H9 (cell line): ENCODE results near the gene LEMD3. TPM values are rescaled to one million over a fixed set of nuclear protein-coding genes. Genes with fewer than 3 reads are reported as not detected.

ENCODE experiments used
- DNase-seq: peaks from one replicate; pipeline ENCODE4 v3.0.0-alpha.2; 2017
- H2AFZ ChIP-seq: one replicate; pipeline ENCODE4 v1.6.1; 2013; ENCODE audit warnings: mild to moderate bottlenecking, low read length, control low read depth, moderate library complexity
- H2AK5ac ChIP-seq: 2 replicates; pipeline ENCODE4 v1.6.1; 2013; ENCODE audit warnings: low read length, control low read depth, mixed read lengths; ENCODE audit not compliant: insufficient read length
- H2BK120ac ChIP-seq: one replicate; pipeline ENCODE4 v1.6.1; 2013; ENCODE audit warnings: low read depth, mild to moderate bottlenecking, low read length, control low read depth, inconsistent platforms; ENCODE audit not compliant: poor library complexity, severe bottlenecking
- H2BK12ac ChIP-seq: 2 replicates; pipeline ENCODE4 v1.6.1; 2013; ENCODE audit warnings: low read length, control low read depth, mixed read lengths, low read depth; ENCODE audit not compliant: insufficient read length
- H2BK15ac ChIP-seq: 2 replicates; pipeline ENCODE4 v1.6.1; 2013; ENCODE audit warnings: low read depth, low read length, control low read depth
- H2BK20ac ChIP-seq: one replicate; pipeline ENCODE4 v1.6.1; 2013; ENCODE audit warnings: low read depth, mild to moderate bottlenecking, low read length, control low read depth, inconsistent platforms; ENCODE audit not compliant: poor library complexity, severe bottlenecking
- H2BK5ac ChIP-seq: 2 replicates; pipeline ENCODE4 v1.6.1; 2013; ENCODE audit warnings: low read length, control low read depth, mixed read lengths; ENCODE audit not compliant: insufficient read length
- H3K14ac ChIP-seq: 2 replicates; pipeline ENCODE4 v1.6.1; 2013; ENCODE audit warnings: low read length, control low read depth; ENCODE audit not compliant: insufficient read depth
- H3K18ac ChIP-seq: 2 replicates; pipeline ENCODE4 v1.6.1; 2013; ENCODE audit warnings: low read depth, mild to moderate bottlenecking, mixed read lengths, low read length, control low read depth; ENCODE audit not compliant: insufficient read length
- H3K23ac ChIP-seq: 2 replicates; pipeline ENCODE4 v1.6.1; 2013; ENCODE audit warnings: low read length, control low read depth, mixed read lengths, low read depth; ENCODE audit not compliant: insufficient read length
- H3K23me2 ChIP-seq: 2 replicates; pipeline ENCODE4 v1.6.1; 2013; ENCODE audit warnings: low read depth, mild to moderate bottlenecking, mixed read lengths, low read length, control low read depth; ENCODE audit not compliant: insufficient read length, poor library complexity, severe bottlenecking
- H3K27ac ChIP-seq: 2 replicates; pipeline ENCODE4 v1.5.1; 2013; ENCODE audit warnings: low read length, control low read depth, mixed read lengths, low read depth; ENCODE audit not compliant: insufficient read length
- H3K27me3 ChIP-seq: 2 replicates; pipeline ENCODE4 v1.6.1; 2013; ENCODE audit warnings: low read length, control low read depth, inconsistent platforms; ENCODE audit not compliant: insufficient read depth
- H3K4ac ChIP-seq: 2 replicates; pipeline ENCODE4 v1.6.1; 2013; ENCODE audit warnings: low read depth, mild to moderate bottlenecking, control low read depth, inconsistent platforms, low read length, moderate library complexity
- H3K4me1 ChIP-seq: 2 replicates; pipeline ENCODE4 v1.6.1; 2013; ENCODE audit warnings: low read length, control low read depth, inconsistent platforms; ENCODE audit not compliant: insufficient read depth
- H3K4me2 ChIP-seq: 2 replicates; pipeline ENCODE4 v1.6.1; 2013; ENCODE audit warnings: low read length, control low read depth, mixed read lengths; ENCODE audit not compliant: insufficient read length, insufficient read depth
- H3K56ac ChIP-seq: 2 replicates; pipeline ENCODE4 v1.6.1; 2013; ENCODE audit warnings: low read depth, mild to moderate bottlenecking, mixed read lengths, low read length, control low read depth; ENCODE audit not compliant: insufficient read length
- H3K79me1 ChIP-seq: 2 replicates; pipeline ENCODE4 v1.6.1; 2013; ENCODE audit warnings: low read depth, mild to moderate bottlenecking, moderate library complexity, low read length, control low read depth, inconsistent platforms; ENCODE audit not compliant: insufficient read depth, poor library complexity, severe bottlenecking
- H3K79me2 ChIP-seq: 2 replicates; pipeline ENCODE4 v1.6.1; 2013; ENCODE audit warnings: low read length, control low read depth, inconsistent platforms; ENCODE audit not compliant: insufficient read depth
- H3K9ac ChIP-seq: 2 replicates; pipeline ENCODE4 v1.6.1; 2013; ENCODE audit warnings: low read length, control low read depth, mixed read lengths; ENCODE audit not compliant: insufficient read length; ENCODE audit errors: extremely low read depth
- H3K9me3 ChIP-seq: one replicate; pipeline ENCODE4 v1.6.1; 2013; ENCODE audit warnings: low read depth, low read length, inconsistent platforms; ENCODE audit not compliant: control insufficient read depth
- H3T11ph ChIP-seq: one replicate; pipeline ENCODE4 v1.6.1; 2013; ENCODE audit warnings: mild to moderate bottlenecking, low read length, control low read depth, inconsistent platforms
- H4K20me1 ChIP-seq: one replicate; pipeline ENCODE4 v1.6.1; 2013; ENCODE audit not compliant: control insufficient read depth, insufficient read length, insufficient read depth
- H4K5ac ChIP-seq: 2 replicates; pipeline ENCODE4 v1.6.1; 2013; ENCODE audit warnings: low read depth, mild to moderate bottlenecking, mixed read lengths, low read length, control low read depth; ENCODE audit not compliant: insufficient read length
- H4K8ac ChIP-seq: replicated peaks from 2 replicates; pipeline ENCODE4 v1.6.1; 2013; ENCODE audit warnings: low read length, control low read depth, mixed read lengths, low read depth; ENCODE audit not compliant: insufficient read length
- H4K91ac ChIP-seq: 2 replicates; pipeline ENCODE4 v1.6.1; 2013; ENCODE audit warnings: low read depth, mild to moderate bottlenecking, moderate library complexity, mixed read lengths, low read length, control low read depth; ENCODE audit not compliant: insufficient read length
- H3K27ac Mint-ChIP-seq, 3 experiments: 2 replicates in 2 of 3; 3 replicates in 1 of 3; pipeline ENCODE4 v1.8.0; 2020 to 2021; ENCODE audit warnings: mixed read lengths in 3 of 3, mild to moderate bottlenecking in 1 of 3, moderate library complexity in 1 of 3
- H3K27me3 Mint-ChIP-seq: 2 replicates; pipeline ENCODE4 v1.8.0; 2021; ENCODE audit warnings: low read depth, mild to moderate bottlenecking, moderate library complexity, mixed read lengths
- H3K36me3 Mint-ChIP-seq, 3 experiments: 2 replicates in 2 of 3; 3 replicates in 1 of 3; pipeline ENCODE4 v1.8.0; 2020 to 2021; ENCODE audit warnings: low read depth in 3 of 3, mixed read lengths in 3 of 3; ENCODE audit not compliant: insufficient read depth in 1 of 3
- H3K4me1 Mint-ChIP-seq, 2 experiments: 2 replicates each; pipeline ENCODE4 v1.8.0; 2020; ENCODE audit warnings: mixed read lengths in 2 of 2
- H3K4me3 Mint-ChIP-seq, 2 experiments: 2 replicates in 1 of 2; 3 replicates in 1 of 2; pipeline ENCODE4 v1.8.0; 2020 to 2021; ENCODE audit warnings: mild to moderate bottlenecking in 2 of 2, mixed read lengths in 2 of 2, moderate library complexity in 1 of 2
- H3K9me3 Mint-ChIP-seq, 2 experiments: 2 replicates in 1 of 2; 3 replicates in 1 of 2; pipeline ENCODE4 v1.8.0; 2020; ENCODE audit warnings: mild to moderate bottlenecking in 2 of 2, mixed read lengths in 2 of 2, moderate library complexity in 1 of 2
- CTCF ChIP-seq: fragments of 200-600 bp; sonication (generic); conservative IDR thresholded peaks from 3 replicates; pipeline ENCODE4 v1.8.0; 2021; ENCODE audit warnings: antibody characterized with exemption, mild to moderate bottlenecking
- WGBS: extraction: QIAGEN DNeasy Blood & Tissue Kit; methylation state at CpG from one replicate; pipeline ENCODE4 v1.1.7; 2013; ENCODE audit warnings: missing lambda C conversion rate, low lambda C conversion rate, mixed read lengths; ENCODE audit not compliant: insufficient read length; ENCODE audit errors: extremely low coverage; 5-methylcytosine and 5-hydroxymethylcytosine counted together
- total RNA-seq: library from RNA; stranded (reverse); gene quantifications from 2 replicates; pipeline ENCODE4 v1.2.1, GENCODE V29; 2021

The LEMD3 gene
- total RNA-seq, 1 experiment from 2014 or later = 38.1 TPM

- H3K9me3 ChIP-seq = no peaks in the 10 kb centered on the region
- H3K23me2 ChIP-seq = peaks cover 8% of the 10 kb centered on the region
- H3K27me3 ChIP-seq = peaks cover 2% of the 10 kb centered on the region; the same call in 1 of the 2 replicates
- no peak within 1 kb of the TSS for H3K23ac ChIP-seq
- no peak within 1 kb of the TSS for H3K4ac ChIP-seq
- H3K56ac ChIP-seq = no peak within 1 kb of the TSS
- no peak within 1 kb of the TSS for H4K5ac ChIP-seq
- Mint-ChIP-seq H3K36me3 (no peaks in the 10 kb centered on the region), H3K27me3 (peaks cover 38% of the 10 kb centered on the region), H3K4me3 (peak within 1 kb of the TSS; percentile 72 to 89), H3K9me3 (no peaks in the 10 kb centered on the region; a peak in 1 of 5 replicates), H3K4me1 (peaks cover 10 to 19% of the 10 kb centered on the region in 2 experiments), H3K27ac (no peak within 1 kb of the TSS; a peak in 2 of 7 replicates)
- TF ChIP-seq CTCF = peak; percentile 21; the same call in 2 of the 3 replicates
- H3K79me1 ChIP-seq = no peaks in the 10 kb centered on the region
- H4K20me1 ChIP-seq = no peaks in the 10 kb centered on the region
- H2BK12ac ChIP-seq = no peak within 1 kb of the TSS
- peak within 1 kb of the TSS; percentile 44; the same call in 1 of the 2 replicates for H3K14ac ChIP-seq
- peak within 1 kb of the TSS; percentile 92 for H3K4me2 ChIP-seq
- H3K79me2 ChIP-seq = no peaks in the 10 kb centered on the region
- H4K91ac ChIP-seq = no peak within 1 kb of the TSS
- DNase-seq = peak; percentile 82
- H2BK5ac ChIP-seq = no peak within 1 kb of the TSS
- no peak within 1 kb of the TSS for H2BK120ac ChIP-seq
- H2AK5ac ChIP-seq = no peak within 1 kb of the TSS
- H3K18ac ChIP-seq = no peak within 1 kb of the TSS
- H2AFZ ChIP-seq = peak within 1 kb of the TSS; percentile 19
- no peak within 1 kb of the TSS for H2BK20ac ChIP-seq
- peaks cover 3% of the 10 kb centered on the region; the same call in 1 of the 2 replicates for H3K4me1 ChIP-seq
- no peak within 1 kb of the TSS for H4K8ac ChIP-seq
- no peak within 1 kb of the TSS for H3K27ac ChIP-seq
- no CpG with 5 or more reads among the region's 85 CpGs for WGBS
- no peak within 1 kb of the TSS for H3K9ac ChIP-seq
- H2BK15ac ChIP-seq = no peak within 1 kb of the TSS
- H3T11ph ChIP-seq = no peak within 1 kb of the TSS
These were observed 109.4 kb downstream of the LEMD3 start, which contains the start of gene MSRB3 for GRCh38 chr12:65278576-65279368. TSS of gene MSRB3 (plus strand) at chr12:65278683. CDS start at chr12:65308580, 29,897 bp downstream.
